AG04449 (cell line): ENCODE data around the gene PIK3R1.

ENCODE experiments used
- CTCF ChIA-PET: fragments of 350-600 bp; formaldehyde crosslinking; extraction: SDS; loops from one replicate; lab custom pipeline; 2021; ENCODE audit warnings: antibody characterized with exemption; lab: Yijun Ruan, JAX
- POLR2A ChIA-PET: fragments of 400-600, 350-600 bp; formaldehyde crosslinking; extraction: SDS; loops from one replicate; lab custom pipeline; 2020; ENCODE audit warnings: antibody characterized with exemption, inconsistent platforms; lab: Yijun Ruan, JAX
- DNase-seq: peaks from one replicate; pipeline ENCODE4 v3.0.0-alpha.2; 2010; ENCODE audit warnings: low read depth, low spot score
- H3K4me3 ChIP-seq: 2 replicates; pipeline ENCODE4 v1.5.1; 2011; ENCODE audit warnings: low read depth, mild to moderate bottlenecking, control low read depth, low read length
- TF ChIP-seq, protein P1 (sequence below): IDR thresholded peaks from one replicate; pipeline ENCODE4 v1.5.1; 2011; ENCODE audit warnings: mild to moderate bottlenecking, moderate library complexity, low read length, control low read depth, inconsistent platforms; ENCODE audit not compliant: insufficient read depth; ENCODE audit errors: missing control alignments

The PIK3R1 gene

DNA sequence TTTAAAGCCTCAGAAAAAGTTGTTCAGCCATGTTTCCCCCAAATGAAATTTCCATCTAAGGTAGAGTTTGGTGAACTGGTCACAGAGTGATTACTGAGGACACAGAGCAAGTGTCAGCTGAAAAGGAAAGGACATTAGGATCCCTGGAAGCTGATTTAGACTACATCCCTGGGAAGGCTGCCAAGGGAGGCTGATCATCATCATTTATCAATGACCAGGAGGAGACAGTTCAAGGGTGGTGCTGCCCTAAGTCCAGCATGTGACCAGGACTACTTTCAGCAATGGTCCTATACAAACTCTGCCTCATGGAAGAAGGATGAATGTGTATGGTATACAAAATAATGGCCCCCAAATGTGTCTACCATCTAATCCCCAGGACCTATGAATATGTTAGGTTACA lies 120.6 kb downstream of the PIK3R1 start:
- no peak for DNase-seq
- ChIA-PET POLR2A (no interaction called here), CTCF (interaction anchor here (1.4 kb wide), 1 partner anchor 50 kb away, joined by 6 read pairs; no protein-coding TSS in a partner anchor)
- H3K4me3 ChIP-seq, result no peak overlapping the region
- TF ChIP-seq, protein P1, sequence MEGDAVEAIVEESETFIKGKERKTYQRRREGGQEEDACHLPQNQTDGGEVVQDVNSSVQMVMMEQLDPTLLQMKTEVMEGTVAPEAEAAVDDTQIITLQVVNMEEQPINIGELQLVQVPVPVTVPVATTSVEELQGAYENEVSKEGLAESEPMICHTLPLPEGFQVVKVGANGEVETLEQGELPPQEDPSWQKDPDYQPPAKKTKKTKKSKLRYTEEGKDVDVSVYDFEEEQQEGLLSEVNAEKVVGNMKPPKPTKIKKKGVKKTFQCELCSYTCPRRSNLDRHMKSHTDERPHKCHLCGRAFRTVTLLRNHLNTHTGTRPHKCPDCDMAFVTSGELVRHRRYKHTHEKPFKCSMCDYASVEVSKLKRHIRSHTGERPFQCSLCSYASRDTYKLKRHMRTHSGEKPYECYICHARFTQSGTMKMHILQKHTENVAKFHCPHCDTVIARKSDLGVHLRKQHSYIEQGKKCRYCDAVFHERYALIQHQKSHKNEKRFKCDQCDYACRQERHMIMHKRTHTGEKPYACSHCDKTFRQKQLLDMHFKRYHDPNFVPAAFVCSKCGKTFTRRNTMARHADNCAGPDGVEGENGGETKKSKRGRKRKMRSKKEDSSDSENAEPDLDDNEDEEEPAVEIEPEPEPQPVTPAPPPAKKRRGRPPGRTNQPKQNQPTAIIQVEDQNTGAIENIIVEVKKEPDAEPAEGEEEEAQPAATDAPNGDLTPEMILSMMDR, result no peak

GRCh38 chr5:68337235-68337634 lies 121.7 kb downstream of the PIK3R1 start:
- H3K4me3 ChIP-seq, result no peak overlapping the region
- DNase-seq, result no peak
- ChIA-PET POLR2A (no interaction called here), CTCF (no interaction called here)
- TF ChIP-seq, protein P1, result no peak

DNA sequence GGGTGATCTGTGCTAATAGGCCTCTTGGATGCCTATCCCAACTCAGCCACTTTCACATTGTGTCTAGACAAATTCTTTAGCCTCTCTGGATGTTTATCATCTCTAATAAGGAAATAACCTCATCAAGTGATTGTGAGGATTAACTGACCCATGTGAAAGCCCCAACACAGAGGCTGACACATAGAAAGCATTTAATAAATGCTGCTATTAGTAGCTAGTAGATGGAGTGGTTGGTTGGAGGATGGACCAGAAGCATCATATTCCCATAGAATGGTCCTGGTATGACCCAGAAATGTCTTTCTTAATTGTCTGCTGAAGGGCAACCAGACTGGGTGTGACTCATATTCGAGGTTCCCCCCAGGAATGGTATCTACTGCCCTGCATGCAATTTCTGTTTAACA lies 124.4 kb downstream of the PIK3R1 start:
- POLR2A ChIA-PET, result no interaction called here
- TF ChIP-seq, protein P1, result no peak
- no peak for DNase-seq
- CTCF ChIA-PET, result interaction anchor here (1.0 to 1.3 kb wide), 2 partner anchors 9 to 39 kb away, joined by 3 read pairs; no protein-coding TSS in a partner anchor
- H3K4me3 ChIP-seq, result no peak overlapping the region

- H3K4me3 ChIP-seq, result no peak overlapping the region
- ChIA-PET CTCF (no interaction called here), POLR2A (no interaction called here)
- TF ChIP-seq, protein P1, result no peak
- DNase-seq, result no peak
Measured at GRCh38 chr5:68341006-68341405, 125.5 kb downstream of the PIK3R1 start.

GRCh38 chr5:68342693-68343092 lies 127.1 kb downstream of the PIK3R1 start:
- H3K4me3 ChIP-seq, result no peak overlapping the region
- ChIA-PET CTCF (interaction anchor here (0.7 to 1.2 kb wide), 2 partner anchors 56 to 620 kb away, joined by 3 to 4 read pairs; no protein-coding TSS in a partner anchor), POLR2A (no interaction called here)
- DNase-seq, result no peak
- TF ChIP-seq, protein P1, result no peak

- TF ChIP-seq, protein P1, result no peak
- H3K4me3 ChIP-seq, result no peak overlapping the region
- ChIA-PET POLR2A (no interaction called here), CTCF (interaction anchor here (1.2 to 2.1 kb wide), 2 partner anchors 10 to 619 kb away, joined by 4 to 7 read pairs; no protein-coding TSS in a partner anchor)
- no peak for DNase-seq
Measured at GRCh38 chr5:68343421-68343826, 127.9 kb downstream of the PIK3R1 start.
